ENCODE results near the gene ABCA8. TPM values are rescaled to one million over a fixed set of nuclear protein-coding genes. Genes with fewer than 3 reads are reported as not detected.

Gene ABCA8
- total RNA-seq, 2 experiments from 2014 or later, result not detected

- Mint-ChIP-seq H3K27me3 (no peaks in the 10 kb centered on the region), H3K9me3 (ENCODE audit: low read depth) (peaks cover 1% of the 10 kb centered on the region), H3K4me1 (no peaks in the 10 kb centered on the region), H3K36me3 (ENCODE audit: low read depth) (no peaks in the 10 kb centered on the region), H3K4me3 (no peak overlapping the region), H3K27ac (no peak overlapping the region)
- DNase-seq (no peak), ATAC-seq (no peak)
- ChIA-PET POLR2A (interaction anchor here (0.6 kb wide), 1 partner anchor 1408 kb away, joined by 3 read pairs; no protein-coding TSS in a partner anchor), CTCF (no interaction called here)
- intact Hi-C loops (cut with DNase I, micrococcal nuclease), result no loop called here
Observed at GRCh38 chr17:68863091-68863652, 92.0 kb downstream of the ABCA8 start.

GRCh38 chr17:68861602-68862001, 93.6 kb downstream of the ABCA8 start:
- DNase-seq (no peak), ATAC-seq (no peak)
- POLR2A ChIA-PET, result no interaction called here
- H3K4me3 Mint-ChIP-seq, result no peak overlapping the region
- no peaks in the 10 kb centered on the region for H3K27me3 Mint-ChIP-seq
- CTCF ChIA-PET, result interaction anchor here (0.7 kb wide), 1 partner anchor 244 kb away, joined by 4 read pairs; no protein-coding TSS in a partner anchor
- H3K9me3 Mint-ChIP-seq (ENCODE audit: low read depth), result peaks cover 1% of the 10 kb centered on the region
- intact Hi-C loops (cut with DNase I, micrococcal nuclease), result no loop called here
- H3K36me3 Mint-ChIP-seq (ENCODE audit: low read depth), result no peaks in the 10 kb centered on the region
- no peaks in the 10 kb centered on the region for H3K4me1 Mint-ChIP-seq
- no peak overlapping the region for H3K27ac Mint-ChIP-seq

- Mint-ChIP-seq H3K27me3 (no peaks in the 10 kb centered on the region), H3K4me3 (no peak overlapping the region), H3K27ac (no peak overlapping the region), H3K9me3 (ENCODE audit: low read depth) (peaks cover 1% of the 10 kb centered on the region), H3K36me3 (ENCODE audit: low read depth) (no peaks in the 10 kb centered on the region), H3K4me1 (no peaks in the 10 kb centered on the region)
- intact Hi-C loops (cut with DNase I, micrococcal nuclease), result no loop called here
- ATAC-seq (no peak), DNase-seq (no peak)
- ChIA-PET CTCF (interaction anchor here (0.7 kb wide), 1 partner anchor 243 kb away, joined by 4 read pairs; no protein-coding TSS in a partner anchor), POLR2A (interaction anchor here (0.6 kb wide), 1 partner anchor 1083 kb away, joined by 4 read pairs; no protein-coding TSS in a partner anchor)
Observed at GRCh38 chr17:68860941-68861340, 94.3 kb downstream of the ABCA8 start.

- ChIA-PET POLR2A (no interaction called here), CTCF (no interaction called here)
- Mint-ChIP-seq H3K4me1 (no peaks in the 10 kb centered on the region), H3K27me3 (peaks cover 10% of the 10 kb centered on the region), H3K27ac (no peak overlapping the region), H3K4me3 (no peak overlapping the region), H3K36me3 (ENCODE audit: low read depth) (no peaks in the 10 kb centered on the region), H3K9me3 (ENCODE audit: low read depth) (no peaks in the 10 kb centered on the region)
- intact Hi-C loops (cut with DNase I, micrococcal nuclease), result no loop called here
- no peak for DNase-seq
- ATAC-seq, result no peak
Observed at GRCh38 chr17:68854452-68854851, 100.7 kb downstream of the ABCA8 start.

GRCh38 chr17:68853439-68853838, 101.8 kb downstream of the ABCA8 start:
- CTCF ChIA-PET, result interaction anchor here (0.7 kb wide), 1 partner anchor 30 kb away, joined by 3 read pairs; no protein-coding TSS in a partner anchor
- ATAC-seq, result no peak

GRCh38 chr17:68853036-68853435, 102.2 kb downstream of the ABCA8 start:
- no peak for ATAC-seq
- DNase-seq, result no peak
- ChIA-PET POLR2A (no interaction called here), CTCF (interaction anchor here (0.7 to 0.9 kb wide), 2 partner anchors 24 to 29 kb away, joined by 3 to 4 read pairs; no protein-coding TSS in a partner anchor)
- intact Hi-C loops (cut with DNase I, micrococcal nuclease), result no loop called here
- no peaks in the 10 kb centered on the region for H3K9me3 Mint-ChIP-seq (ENCODE audit: low read depth)
- no peaks in the 10 kb centered on the region for H3K4me1 Mint-ChIP-seq
- no peak overlapping the region for H3K4me3 Mint-ChIP-seq
- no peak overlapping the region for H3K27ac Mint-ChIP-seq
- peaks cover 10% of the 10 kb centered on the region for H3K27me3 Mint-ChIP-seq
- H3K36me3 Mint-ChIP-seq (ENCODE audit: low read depth), result no peaks in the 10 kb centered on the region

More at GRCh38 chr17:68853439-68853838, 101.8 kb downstream of the ABCA8 start:
- Mint-ChIP-seq H3K4me1 (no peaks in the 10 kb centered on the region), H3K9me3 (ENCODE audit: low read depth) (no peaks in the 10 kb centered on the region), H3K27me3 (peaks cover 10% of the 10 kb centered on the region), H3K27ac (no peak overlapping the region), H3K36me3 (ENCODE audit: low read depth) (no peaks in the 10 kb centered on the region), H3K4me3 (no peak overlapping the region)
- POLR2A ChIA-PET, result no interaction called here
- intact Hi-C loops (cut with DNase I, micrococcal nuclease), result no loop called here
- DNase-seq, result no peak

GRCh38 chr17:68851890-68852289, 103.3 kb downstream of the ABCA8 start:
- Mint-ChIP-seq H3K27ac (no peak overlapping the region), H3K4me3 (no peak overlapping the region), H3K9me3 (ENCODE audit: low read depth) (no peaks in the 10 kb centered on the region), H3K36me3 (ENCODE audit: low read depth) (no peaks in the 10 kb centered on the region), H3K4me1 (no peaks in the 10 kb centered on the region), H3K27me3 (peaks cover 10% of the 10 kb centered on the region)
- CTCF ChIA-PET, result no interaction called here
- intact Hi-C loops (cut with DNase I, micrococcal nuclease), result no loop called here
- ATAC-seq, result no peak
- POLR2A ChIA-PET, result no interaction called here
- DNase-seq, result no peak

GRCh38 chr17:68850749-68851510, 104.3 kb downstream of the ABCA8 start:
- Mint-ChIP-seq H3K27ac (no peak overlapping the region), H3K4me3 (no peak overlapping the region), H3K4me1 (no peaks in the 10 kb centered on the region), H3K36me3 (ENCODE audit: low read depth) (no peaks in the 10 kb centered on the region), H3K9me3 (ENCODE audit: low read depth) (no peaks in the 10 kb centered on the region), H3K27me3 (peaks cover 10% of the 10 kb centered on the region)
- CTCF ChIA-PET, result interaction anchor here (0.6 kb wide), 1 partner anchor 583 kb away, joined by 3 read pairs; no protein-coding TSS in a partner anchor
- ATAC-seq (no peak), DNase-seq (no peak)
- POLR2A ChIA-PET, result interaction anchor here (0.6 kb wide), 1 partner anchor 492 kb away, joined by 5 read pairs; no protein-coding TSS in a partner anchor
- intact Hi-C loops (cut with DNase I, micrococcal nuclease), result no loop called here

- ATAC-seq (no peak), DNase-seq (no peak)
- H3K27ac Mint-ChIP-seq, result no peak overlapping the region
- H3K36me3 Mint-ChIP-seq (ENCODE audit: low read depth), result no peaks in the 10 kb centered on the region
- H3K9me3 Mint-ChIP-seq (ENCODE audit: low read depth), result no peaks in the 10 kb centered on the region
- POLR2A ChIA-PET, result interaction anchor here (0.6 kb wide), 1 partner anchor 491 kb away, joined by 5 read pairs; no protein-coding TSS in a partner anchor
- H3K4me3 Mint-ChIP-seq, result no peak overlapping the region
- intact Hi-C loops (cut with DNase I, micrococcal nuclease), result no loop called here
- CTCF ChIA-PET, result interaction anchor here (0.6 kb wide), 1 partner anchor 584 kb away, joined by 3 read pairs; no protein-coding TSS in a partner anchor
- no peaks in the 10 kb centered on the region for H3K4me1 Mint-ChIP-seq
- H3K27me3 Mint-ChIP-seq, result peaks cover 10% of the 10 kb centered on the region
Observed at GRCh38 chr17:68849673-68850610, 105.2 kb downstream of the ABCA8 start.

GRCh38 chr17:68847711-68848110, 107.5 kb downstream of the ABCA8 start:
- no peaks in the 10 kb centered on the region for H3K36me3 Mint-ChIP-seq (ENCODE audit: low read depth)
- intact Hi-C loops (cut with DNase I, micrococcal nuclease), result no loop called here
- no peak overlapping the region for H3K27ac Mint-ChIP-seq
- no peak for DNase-seq
- no peak for ATAC-seq
- ChIA-PET POLR2A (interaction anchor here (0.5 kb wide), 1 partner anchor 335 kb away, joined by 8 read pairs; no protein-coding TSS in a partner anchor), CTCF (no interaction called here)
- H3K4me1 Mint-ChIP-seq, result no peaks in the 10 kb centered on the region
- peaks cover 9% of the 10 kb centered on the region for H3K27me3 Mint-ChIP-seq
- H3K9me3 Mint-ChIP-seq (ENCODE audit: low read depth), result no peaks in the 10 kb centered on the region
- H3K4me3 Mint-ChIP-seq, result no peak overlapping the region

- intact Hi-C loops (cut with DNase I, micrococcal nuclease), result no loop called here
- Mint-ChIP-seq H3K36me3 (ENCODE audit: low read depth) (no peaks in the 10 kb centered on the region), H3K4me1 (no peaks in the 10 kb centered on the region), H3K4me3 (no peak overlapping the region), H3K9me3 (ENCODE audit: low read depth) (no peaks in the 10 kb centered on the region), H3K27me3 (peaks cover 2% of the 10 kb centered on the region), H3K27ac (no peak overlapping the region)
- ATAC-seq (no peak), DNase-seq (no peak)
- ChIA-PET CTCF (interaction anchor here (1.4 kb wide), 1 partner anchor 71 kb away, joined by 3 read pairs; no protein-coding TSS in a partner anchor), POLR2A (no interaction called here)
Observed at GRCh38 chr17:68843522-68843921, 111.7 kb downstream of the ABCA8 start.

All from activated CD4-positive, alpha-beta T cell treated with anti-CD3 and anti-CD28 coated beads for 36 hours (primary cell).